HepG2 (cell line): ENCODE data around the gene UBAP2L.

Source experiments
- POLR2A ChIP-seq, 2 experiments: IDR thresholded peaks; 2 replicates each; pipeline ENCODE4 v1.6.1; 2011; ENCODE audit warnings: low read depth in 2 of 2, low read length in 2 of 2, mild to moderate bottlenecking in 1 of 2, moderate library complexity in 1 of 2; ENCODE audit not compliant: insufficient read depth in 1 of 2
- SP2 ChIP-seq: sonication (generic); formaldehyde crosslinking; IDR thresholded peaks from 2 replicates; pipeline ENCODE4 v1.5.1; 2020; ENCODE audit warnings: mild to moderate bottlenecking, missing genetic modification reagents
- ZNF460 ChIP-seq: sonication (generic); formaldehyde crosslinking; IDR thresholded peaks from 2 replicates; pipeline ENCODE4 v1.5.1; 2020; ENCODE audit warnings: missing genetic modification reagents, mild to moderate bottlenecking, borderline replicate concordance
- TF ChIP-seq, protein P1 (sequence below): IDR thresholded peaks from 2 replicates; pipeline ENCODE4 v1.6.1; 2016; ENCODE audit warnings: low read depth
- TF ChIP-seq, protein P2 (sequence below): sonication (generic); formaldehyde crosslinking; conservative IDR thresholded peaks from 2 replicates; pipeline ENCODE4 v1.8.1; 2023; ENCODE audit warnings: missing genetic modification reagents

DNA sequence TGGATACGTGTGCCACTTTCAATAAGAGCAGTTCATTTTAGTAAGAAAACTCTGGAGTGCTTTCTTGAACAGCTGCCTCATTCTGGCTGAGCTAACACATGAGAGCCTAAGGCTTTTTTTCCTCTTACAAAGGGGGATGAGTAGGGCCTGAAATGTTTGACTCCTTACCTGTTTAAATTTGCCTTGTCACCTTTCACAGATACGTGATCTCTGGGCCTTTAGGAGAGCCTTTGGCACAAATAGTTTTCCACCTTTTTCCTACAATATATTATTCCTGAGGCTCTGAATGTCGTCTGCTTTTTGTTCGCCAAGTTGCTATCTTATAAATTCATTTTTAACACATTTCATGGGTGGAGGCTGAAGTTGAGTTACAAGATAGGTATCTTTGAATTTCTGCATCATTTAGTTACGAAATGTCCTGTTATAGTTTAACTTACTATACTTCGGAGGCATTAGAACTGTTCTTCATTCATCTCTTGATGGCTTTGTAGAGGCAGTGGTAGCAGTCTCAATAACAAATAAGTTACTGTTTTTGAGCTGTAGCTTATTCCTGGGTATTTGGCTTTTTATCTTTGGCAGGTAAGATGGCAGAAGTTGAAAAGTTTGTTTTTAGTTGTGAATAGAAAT is 17.2 kb downstream of the UBAP2L start:
- TF ChIP-seq SP2 (CRISPR knock-in tag) (no peak), ZNF460 (CRISPR knock-in tag) (no peak), POLR2A (IDR thresholded peaks at IDR 0.05; ENCODE audit: insufficient read depth in 1 of 2, low read depth in 2 of 2, low read length in 2 of 2) (no peak)
- TF ChIP-seq, protein P1, sequence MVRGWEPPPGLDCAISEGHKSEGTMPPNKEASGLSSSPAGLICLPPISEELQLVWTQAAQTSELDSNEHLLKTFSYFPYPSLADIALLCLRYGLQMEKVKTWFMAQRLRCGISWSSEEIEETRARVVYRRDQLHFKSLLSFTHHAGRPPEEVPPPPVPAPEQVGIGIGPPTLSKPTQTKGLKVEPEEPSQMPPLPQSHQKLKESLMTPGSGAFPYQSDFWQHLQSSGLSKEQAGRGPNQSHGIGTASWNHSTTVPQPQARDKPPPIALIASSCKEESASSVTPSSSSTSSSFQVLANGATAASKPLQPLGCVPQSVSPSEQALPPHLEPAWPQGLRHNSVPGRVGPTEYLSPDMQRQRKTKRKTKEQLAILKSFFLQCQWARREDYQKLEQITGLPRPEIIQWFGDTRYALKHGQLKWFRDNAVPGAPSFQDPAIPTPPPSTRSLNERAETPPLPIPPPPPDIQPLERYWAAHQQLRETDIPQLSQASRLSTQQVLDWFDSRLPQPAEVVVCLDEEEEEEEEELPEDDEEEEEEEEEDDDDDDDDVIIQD (CRISPR knock-in tag), result no peak
- TF ChIP-seq, protein P2, sequence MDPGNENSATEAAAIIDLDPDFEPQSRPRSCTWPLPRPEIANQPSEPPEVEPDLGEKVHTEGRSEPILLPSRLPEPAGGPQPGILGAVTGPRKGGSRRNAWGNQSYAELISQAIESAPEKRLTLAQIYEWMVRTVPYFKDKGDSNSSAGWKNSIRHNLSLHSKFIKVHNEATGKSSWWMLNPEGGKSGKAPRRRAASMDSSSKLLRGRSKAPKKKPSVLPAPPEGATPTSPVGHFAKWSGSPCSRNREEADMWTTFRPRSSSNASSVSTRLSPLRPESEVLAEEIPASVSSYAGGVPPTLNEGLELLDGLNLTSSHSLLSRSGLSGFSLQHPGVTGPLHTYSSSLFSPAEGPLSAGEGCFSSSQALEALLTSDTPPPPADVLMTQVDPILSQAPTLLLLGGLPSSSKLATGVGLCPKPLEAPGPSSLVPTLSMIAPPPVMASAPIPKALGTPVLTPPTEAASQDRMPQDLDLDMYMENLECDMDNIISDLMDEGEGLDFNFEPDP (CRISPR knock-in tag), result no peak
